Subcutaneous abdominal adipose tissue (tissue), 5 donors: ENCODE measurements around the gene SNRPD3.

Experiments used
- H3K27ac ChIP-seq: one replicate; pipeline ENCODE4 v1.7.0; 2013; ENCODE audit warnings: low read depth, mild to moderate bottlenecking, inconsistent platforms, low read length, moderate library complexity
- H3K27me3 ChIP-seq, 5 donors: one replicate each; pipeline ENCODE4 v1.7.0; 2013; ENCODE audit warnings: low read length in 5 of 5, inconsistent platforms in 1 of 5; ENCODE audit not compliant: control insufficient read depth in 5 of 5, insufficient read depth in 4 of 5
- H3K36me3 ChIP-seq, 5 donors: one replicate each; pipeline ENCODE4 v1.7.0; 2013; ENCODE audit warnings: low read length in 5 of 5; ENCODE audit not compliant: control insufficient read depth in 5 of 5, insufficient read depth in 5 of 5
- H3K4me1 ChIP-seq, 5 donors: one replicate each; pipeline ENCODE4 v1.7.0; 2013; ENCODE audit warnings: low read length in 5 of 5, mild to moderate bottlenecking in 3 of 5, moderate library complexity in 1 of 5; ENCODE audit not compliant: control insufficient read depth in 5 of 5, insufficient read depth in 5 of 5
- H3K4me3 ChIP-seq, 5 donors: one replicate each; pipeline ENCODE4 v1.7.0; 2013; ENCODE audit warnings: low read length in 5 of 5, low read depth in 1 of 5
- H3K9ac ChIP-seq, 5 donors: one replicate each; pipeline ENCODE4 v1.7.0; 2013; ENCODE audit warnings: low read length in 5 of 5, mild to moderate bottlenecking in 4 of 5, moderate library complexity in 3 of 5
- H3K9me3 ChIP-seq, 5 donors: one replicate each; pipeline ENCODE4 v1.7.0; 2013; ENCODE audit warnings: low read length in 5 of 5; ENCODE audit not compliant: control insufficient read depth in 5 of 5
- donor health status: healthy.
- donor health status: healthy.
- donor health status: healthy.
- donor health status: healthy.
- donor health status: healthy.

SNRPD3 gene

DNA sequence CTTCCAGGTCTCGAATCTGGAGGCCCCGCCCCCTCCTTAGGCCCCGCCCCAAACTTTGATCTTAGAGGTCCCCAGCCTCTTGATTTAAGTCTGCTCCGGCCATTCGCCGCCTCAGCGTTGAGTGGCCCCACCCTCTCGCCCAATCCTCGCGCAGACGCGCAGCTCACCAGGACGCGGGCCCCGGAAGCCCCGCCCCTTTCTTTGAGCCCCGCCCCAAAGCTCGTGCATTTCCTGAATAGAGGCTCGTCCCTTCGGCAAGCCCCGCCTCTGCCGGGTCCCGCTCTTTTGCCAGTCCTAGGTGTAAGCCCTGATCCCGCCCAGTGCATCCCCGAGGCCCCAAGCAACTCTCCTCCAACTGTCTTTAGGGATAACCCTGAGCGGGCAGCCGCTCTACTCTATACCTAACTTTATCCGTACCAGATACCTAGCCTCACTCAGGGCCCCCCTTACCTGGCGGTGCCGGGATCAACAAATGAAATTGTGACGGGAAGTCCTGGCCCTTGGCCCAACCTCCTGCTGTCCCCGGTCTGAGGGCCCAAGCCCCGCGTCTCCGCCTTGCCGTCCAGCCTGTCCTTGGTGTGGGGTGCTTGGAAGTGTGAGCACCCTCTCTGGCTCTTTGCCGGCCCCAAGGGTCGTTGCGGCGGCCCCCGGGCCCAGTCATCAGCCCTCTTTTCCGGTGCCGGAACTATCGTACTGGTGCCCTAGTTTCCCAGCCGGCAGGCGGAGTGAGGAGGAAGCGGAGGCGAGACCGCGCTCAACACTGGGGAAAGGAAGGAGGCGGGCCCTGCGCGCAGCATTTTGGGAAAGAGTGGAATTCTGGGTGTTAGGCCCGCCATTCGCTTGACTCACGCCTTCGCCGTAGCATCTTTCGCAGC, at the start of gene SNRPD3:
Gene SNRPD3 (plus strand): TSS at position 835 of the 875 bp plus-strand sequence. CDS start 1,676 bp downstream, outside the sequence.
- Histone ChIP-seq H3K27me3 (no peaks in the 10 kb centered on the region), H3K27ac (peak within 1 kb of the TSS; percentile 98), H3K36me3 (peaks cover 12 to 38% (median 29%) of the 10 kb centered on the region in 5 donors), H3K4me3 (peak within 1 kb of the TSS; percentile 81 to 99 (median 96)), H3K9ac (peak within 1 kb of the TSS; percentile 92 to 98 (median 96)), H3K4me1 (peaks cover 18 to 50% (median 46%) of the 10 kb centered on the region in 5 donors), H3K9me3 (no peaks in the 10 kb centered on the region)

DNA sequence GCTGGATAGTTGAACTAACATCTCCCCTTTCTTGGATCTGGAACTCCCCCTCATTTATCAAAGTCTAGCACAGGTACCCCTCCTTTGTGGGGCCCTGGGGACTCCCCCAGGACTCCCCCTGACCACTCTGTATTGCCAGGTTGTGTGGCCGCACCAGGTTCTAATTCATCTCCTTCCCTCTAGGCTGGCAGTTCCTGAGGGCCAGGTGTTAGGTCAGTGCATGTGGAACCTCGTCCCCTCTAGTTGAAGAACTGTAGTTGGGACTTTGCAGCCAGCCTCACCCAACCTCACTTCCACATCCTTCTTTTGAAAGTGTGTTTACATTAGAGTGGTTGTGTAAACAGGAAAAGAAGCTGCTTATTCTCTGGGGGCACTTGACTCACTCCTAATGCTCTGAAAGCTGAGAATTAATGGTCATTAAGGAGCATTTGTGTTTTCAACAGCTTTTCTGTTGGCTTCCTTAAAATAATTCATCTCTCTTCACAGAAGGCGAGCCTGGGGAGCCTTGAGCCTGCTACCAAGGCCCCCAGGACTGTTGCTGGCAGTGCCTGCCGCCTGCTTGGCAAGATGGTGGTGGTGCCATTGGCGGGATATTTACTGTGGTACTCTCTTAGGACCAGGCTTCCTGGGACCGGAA, 48.9 kb upstream of the SNRPD3 start:
- Histone ChIP-seq H3K27ac (peak overlapping the region; percentile 37), H3K36me3 (no peaks in the 10 kb centered on the region), H3K27me3 (no peaks in the 10 kb centered on the region), H3K4me3 (no peak overlapping the region), H3K9me3 (no peaks in the 10 kb centered on the region), H3K9ac (no peak overlapping the region), H3K4me1 (peaks cover 7 to 38% (median 34%) of the 10 kb centered on the region in 5 donors)

DNA sequence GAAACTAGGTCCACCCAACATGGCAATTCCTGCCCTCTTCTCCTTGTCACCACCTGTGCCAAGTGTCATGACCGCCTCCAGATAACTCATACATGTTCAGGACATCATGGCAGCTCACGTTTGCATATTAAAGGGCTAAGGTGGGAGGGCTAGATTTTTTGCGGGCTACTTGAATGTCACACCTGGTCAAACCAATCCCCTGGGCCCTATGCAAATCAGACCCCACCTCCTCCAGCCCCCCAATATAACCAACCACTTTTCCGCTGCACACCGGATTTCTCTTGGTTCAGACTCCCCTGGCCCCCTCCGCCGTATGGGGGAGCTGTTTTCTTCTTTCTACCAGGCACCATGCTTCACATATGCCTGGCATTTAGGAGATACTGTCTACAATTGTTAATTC, 48.1 kb upstream of the SNRPD3 start:
- H3K4me1 ChIP-seq = peaks cover 7 to 42% (median 41%) of the 10 kb centered on the region in 5 donors
- no peaks in the 10 kb centered on the region for H3K36me3 ChIP-seq
- H3K27me3 ChIP-seq = no peaks in the 10 kb centered on the region
- no peak overlapping the region for H3K27ac ChIP-seq
- H3K4me3 ChIP-seq = no peak overlapping the region
- H3K9ac ChIP-seq = no peak overlapping the region
- H3K9me3 ChIP-seq = no peaks in the 10 kb centered on the region

DNA sequence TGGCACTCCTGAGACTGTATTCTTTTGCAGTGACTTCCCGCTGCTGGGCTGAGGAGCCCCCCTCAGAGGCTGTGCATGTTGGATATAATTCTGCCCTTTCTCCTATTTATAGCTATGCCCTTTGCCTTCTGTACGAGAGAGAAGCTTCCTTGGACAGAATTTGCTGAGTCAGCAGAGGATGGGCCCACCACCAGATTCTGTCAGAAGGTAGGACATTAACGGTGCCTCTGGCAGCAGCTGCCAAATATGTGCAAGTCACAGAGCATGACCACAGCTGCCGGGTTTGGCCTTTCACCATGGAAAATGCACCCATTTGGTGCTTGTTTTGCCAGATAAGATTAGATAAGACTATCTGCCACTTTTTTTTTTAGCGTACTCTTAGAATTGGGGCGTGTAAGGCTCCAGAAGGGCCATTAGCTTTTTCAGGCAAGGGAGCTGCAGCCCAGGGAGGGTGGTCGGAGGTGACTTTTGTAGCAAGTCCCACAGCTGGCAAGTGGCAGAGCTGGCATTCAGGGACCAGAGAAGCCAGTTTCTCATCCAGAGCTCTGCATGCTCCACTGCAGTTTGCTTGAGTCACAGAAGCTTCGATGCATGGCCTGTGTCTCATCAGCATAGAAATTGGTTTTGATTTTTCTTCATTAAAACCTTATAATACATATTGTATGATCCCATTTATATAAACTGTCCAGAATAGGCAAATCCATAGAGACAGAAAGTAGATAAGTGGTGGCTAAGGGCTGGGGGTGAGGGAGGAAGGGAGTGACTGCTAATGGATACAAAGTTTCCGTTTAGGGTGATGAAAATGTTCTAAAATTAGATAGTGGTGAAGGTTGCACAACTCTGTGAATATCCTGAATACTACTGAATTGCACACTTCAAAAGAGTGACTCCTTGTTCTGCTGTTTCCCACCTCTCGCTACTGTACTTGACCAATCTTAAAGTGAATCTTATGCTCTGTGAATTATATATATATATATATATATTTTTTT, 44.9 kb upstream of the SNRPD3 start:
- Histone ChIP-seq H3K4me3 (peak overlapping the region in 1 of 5 donors; percentile 48), H3K4me1 (peaks cover 7 to 34% (median 32%) of the 10 kb centered on the region in 5 donors), H3K9ac (peak overlapping the region in 1 of 5 donors; percentile 26), H3K36me3 (no peaks in the 10 kb centered on the region), H3K27me3 (no peaks in the 10 kb centered on the region), H3K9me3 (no peaks in the 10 kb centered on the region), H3K27ac (peak overlapping the region; percentile 23)

DNA sequence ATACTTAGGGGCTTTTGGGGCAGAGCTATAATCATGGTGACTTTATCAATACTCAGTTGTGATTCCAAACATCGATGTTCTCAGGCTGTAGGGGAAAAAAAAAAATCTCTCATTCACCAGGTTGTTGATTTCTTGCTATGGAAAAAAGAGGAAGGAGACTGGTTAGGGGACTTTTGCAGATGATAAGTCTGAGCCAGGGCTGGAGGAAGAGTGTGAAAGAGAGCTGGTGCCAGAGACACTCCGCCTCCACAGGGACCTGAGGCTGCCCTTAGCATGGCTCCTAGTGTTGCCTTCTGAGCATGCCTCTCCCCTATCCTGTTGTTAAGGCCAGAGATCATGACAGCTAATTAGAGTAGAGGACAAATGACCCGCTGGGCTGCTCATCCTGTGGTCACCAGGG, 43.8 kb upstream of the SNRPD3 start:
- Histone ChIP-seq H3K4me1 (peaks cover 7 to 35% (median 30%) of the 10 kb centered on the region in 5 donors), H3K9ac (no peak overlapping the region), H3K9me3 (peaks cover 0 to 3% (median 0%) of the 10 kb centered on the region in 5 donors), H3K36me3 (no peaks in the 10 kb centered on the region), H3K27ac (no peak overlapping the region), H3K27me3 (no peaks in the 10 kb centered on the region), H3K4me3 (no peak overlapping the region)

DNA sequence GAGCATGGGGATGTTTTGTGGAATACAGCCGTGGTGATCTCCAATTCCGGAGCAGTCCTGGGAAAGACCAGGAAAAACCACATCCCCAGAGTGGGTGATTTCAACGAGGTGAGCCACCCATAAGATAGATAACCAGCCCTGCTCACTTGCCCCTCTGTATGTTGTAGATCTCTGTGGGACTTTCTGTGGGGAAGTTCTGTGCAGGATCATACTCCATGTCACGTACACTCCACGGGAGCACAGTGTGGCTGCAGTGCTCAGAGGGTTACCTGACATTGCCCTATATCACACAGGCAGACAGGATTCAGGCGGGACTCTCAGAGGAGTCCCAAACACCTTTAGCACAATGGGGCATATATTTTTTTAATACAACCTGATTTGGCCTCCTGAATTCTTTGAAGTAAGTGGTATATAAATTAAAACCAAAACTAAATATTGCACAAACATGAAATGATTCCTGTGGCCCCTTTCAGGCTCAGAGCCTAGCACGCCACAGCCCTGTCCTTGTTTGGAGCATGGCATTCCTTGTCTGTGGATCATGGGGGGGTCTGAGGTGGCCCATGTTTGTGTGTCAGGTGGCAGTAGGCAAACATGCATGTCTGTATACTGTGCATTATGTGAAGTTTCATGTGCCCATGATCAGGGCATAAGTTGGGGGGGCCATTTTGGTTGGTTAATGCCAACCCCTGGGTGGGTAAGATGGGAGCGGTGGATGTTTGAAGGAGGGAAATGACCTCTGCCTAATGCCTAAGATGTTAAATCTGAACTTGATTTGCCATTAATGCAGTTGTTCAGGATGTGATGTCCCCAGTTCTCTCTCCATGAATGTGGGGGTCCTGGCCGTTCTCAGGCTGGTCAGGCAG, 42.2 kb upstream of the SNRPD3 start:
- Histone ChIP-seq H3K4me1 (peaks cover 7 to 37% (median 33%) of the 10 kb centered on the region in 5 donors), H3K27me3 (no peaks in the 10 kb centered on the region), H3K36me3 (no peaks in the 10 kb centered on the region), H3K9ac (no peak overlapping the region), H3K4me3 (no peak overlapping the region), H3K9me3 (peaks cover 0 to 4% (median 0%) of the 10 kb centered on the region in 5 donors), H3K27ac (no peak overlapping the region)

DNA sequence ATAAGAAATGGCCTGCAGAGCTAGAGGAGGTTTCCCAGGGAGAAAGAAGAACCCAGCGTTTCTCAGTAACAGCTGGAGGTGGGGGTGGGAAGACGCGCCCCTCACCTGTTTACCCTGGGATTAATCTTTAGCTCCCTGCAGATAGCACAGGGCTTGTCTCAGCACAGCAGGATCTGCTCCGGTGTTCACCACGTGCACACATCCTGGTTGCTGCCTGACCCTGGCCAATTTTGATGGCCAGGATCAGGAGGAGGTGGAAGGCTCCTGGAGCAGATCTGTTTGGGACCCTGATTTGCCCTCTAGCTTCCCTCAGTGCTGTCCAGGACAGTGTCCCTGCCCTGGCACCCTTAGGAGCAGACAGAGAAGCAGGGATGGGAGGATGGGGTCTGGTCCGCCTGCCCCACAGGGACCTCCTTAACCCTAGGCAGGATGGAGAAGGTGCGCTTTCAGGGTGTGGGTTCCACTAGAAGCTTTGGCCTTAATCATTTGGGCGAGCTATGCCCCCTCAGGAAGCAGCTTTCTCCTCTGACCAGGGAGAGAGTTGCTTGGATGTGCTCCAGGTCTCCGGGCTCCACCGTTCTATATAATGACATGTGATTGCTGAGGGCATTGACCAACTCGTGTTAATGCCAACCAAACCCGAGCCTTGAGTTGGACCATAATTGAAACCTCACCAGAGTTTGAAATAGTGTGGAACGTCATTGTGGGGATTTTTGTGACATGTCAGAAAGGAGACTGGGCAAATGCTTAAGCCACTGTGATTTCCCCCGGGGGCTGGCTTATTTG, 41.4 kb upstream of the SNRPD3 start:
- Histone ChIP-seq H3K4me1 (peaks cover 7 to 37% (median 33%) of the 10 kb centered on the region in 5 donors), H3K9me3 (peaks cover 0 to 4% (median 0%) of the 10 kb centered on the region in 5 donors), H3K4me3 (no peak overlapping the region), H3K9ac (no peak overlapping the region), H3K36me3 (no peaks in the 10 kb centered on the region), H3K27me3 (no peaks in the 10 kb centered on the region), H3K27ac (no peak overlapping the region)

DNA sequence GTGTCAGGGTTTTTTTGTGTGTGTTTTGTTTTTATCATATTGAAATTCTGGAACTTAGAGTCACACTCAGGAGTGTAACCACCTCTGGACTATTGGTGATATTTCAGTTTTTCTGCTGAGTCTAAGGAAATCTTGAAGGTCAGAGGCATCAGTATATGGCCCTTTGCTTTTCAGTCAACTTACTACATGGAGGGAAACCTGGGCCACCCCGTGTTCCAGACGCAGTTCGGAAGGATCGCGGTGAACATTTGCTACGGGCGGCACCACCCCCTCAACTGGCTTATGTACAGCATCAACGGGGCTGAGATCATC, 40.8 kb upstream of the SNRPD3 start:
- peaks cover 7 to 40% (median 33%) of the 10 kb centered on the region in 5 donors for H3K4me1 ChIP-seq

More for the DNA sequence above, 40.8 kb upstream of the SNRPD3 start:
- no peak overlapping the region for H3K27ac ChIP-seq
- H3K36me3 ChIP-seq = no peaks in the 10 kb centered on the region
- H3K9me3 ChIP-seq = peaks cover 0 to 4% (median 0%) of the 10 kb centered on the region in 5 donors
- no peak overlapping the region for H3K9ac ChIP-seq
- H3K27me3 ChIP-seq = no peaks in the 10 kb centered on the region
- no peak overlapping the region for H3K4me3 ChIP-seq
